IMR-90 (cell line): ENCODE data around the gene TPSG1. TPM values are rescaled to one million over a fixed set of nuclear protein-coding genes. Genes with fewer than 3 reads are reported as not detected.

Experiments
- ATAC-seq: fragments of 200-7000 bp; cut with Tn5 transposase; 2 replicates; pipeline ENCODE4 v1.9.1; 2020; ENCODE audit warnings: low read depth, mild to moderate bottlenecking, moderate library complexity
- BruUV-seq: library from RNA; stranded (reverse); fragments of 400-500 nt; replicated peaks from 2 replicates; lab custom pipeline; 2021; lab: Mats Ljungman, UMichigan
- CTCF ChIA-PET: fragments of 300-600 bp; formaldehyde crosslinking; extraction: SDS; loops from one replicate; lab custom pipeline; 2021; ENCODE audit warnings: antibody characterized with exemption; lab: Yijun Ruan, JAX
- POLR2A ChIA-PET: fragments of 300-600 bp; sonication (Branson Sonifier 250); formaldehyde crosslinking; loops from one replicate; lab custom pipeline; 2022; ENCODE audit warnings: antibody characterized with exemption; ENCODE audit not compliant: unreplicated experiment; lab: Charles Lee
- DNase-seq: peaks from one replicate; pipeline ENCODE4 v3.0.0; 2013
- H2AFZ ChIP-seq: replicated peaks from 2 replicates; pipeline ENCODE3; 2013; ENCODE audit warnings: low read length, mild to moderate bottlenecking; ENCODE audit not compliant: poor library complexity
- H2AK5ac ChIP-seq: 2 replicates; pipeline ENCODE4 v1.6.1; 2013; ENCODE audit warnings: low read depth, low read length, inconsistent platforms
- H2AK9ac ChIP-seq: replicated peaks from 2 replicates; pipeline ENCODE3; 2013; ENCODE audit warnings: mild to moderate bottlenecking, low read depth, low read length, moderate library complexity; ENCODE audit not compliant: poor library complexity
- H2BK120ac ChIP-seq: 2 replicates; pipeline ENCODE4 v1.6.1; 2013; ENCODE audit warnings: low read depth, low read length, inconsistent platforms
- H2BK15ac ChIP-seq: 3 replicates; pipeline ENCODE4 v1.6.1; 2013; ENCODE audit warnings: low read depth, low read length, inconsistent platforms
- H2BK20ac ChIP-seq: 2 replicates; pipeline ENCODE4 v1.6.1; 2013; ENCODE audit warnings: low read depth, mild to moderate bottlenecking, inconsistent platforms, low read length, moderate library complexity
- H2BK5ac ChIP-seq: 2 replicates; pipeline ENCODE4 v1.6.1; 2013; ENCODE audit warnings: mild to moderate bottlenecking, low read depth, low read length, inconsistent platforms; ENCODE audit not compliant: poor library complexity, severe bottlenecking
- H3K14ac ChIP-seq: replicated peaks from 2 replicates; pipeline ENCODE4 v1.6.1; 2013; ENCODE audit warnings: low read depth, low read length, inconsistent platforms
- H3K18ac ChIP-seq: 2 replicates; pipeline ENCODE4 v1.6.1; 2013; ENCODE audit warnings: low read depth, low read length, control low read depth
- H3K23ac ChIP-seq: 2 replicates; pipeline ENCODE4 v1.6.1; 2013; ENCODE audit warnings: low read depth, low read length, inconsistent platforms
- H3K27ac ChIP-seq: 2 replicates; pipeline ENCODE4 v1.5.1; 2013; ENCODE audit warnings: mild to moderate bottlenecking, control low read depth, low read length; ENCODE audit not compliant: insufficient read depth
- H3K27me3 ChIP-seq: 2 replicates; pipeline ENCODE4 v1.6.1; 2013; ENCODE audit warnings: low read length; ENCODE audit not compliant: control insufficient read depth, insufficient read depth
- H3K36me3 ChIP-seq: 2 replicates; pipeline ENCODE4 v1.6.1; 2013; ENCODE audit warnings: low read length, mixed read lengths; ENCODE audit not compliant: control insufficient read depth, insufficient read depth
- H3K4ac ChIP-seq: 2 replicates; pipeline ENCODE4 v1.6.1; 2013; ENCODE audit warnings: low read depth, low read length, inconsistent platforms
- H3K4me1 ChIP-seq: 2 replicates; pipeline ENCODE4 v1.6.1; 2013; ENCODE audit warnings: low read length, mixed read lengths; ENCODE audit not compliant: control insufficient read depth, insufficient read depth
- H3K4me2 ChIP-seq: 2 replicates; pipeline ENCODE4 v1.6.1; 2013; ENCODE audit warnings: low read depth, mild to moderate bottlenecking, control low read depth, low read length, moderate library complexity
- H3K4me3 ChIP-seq: 2 replicates; pipeline ENCODE4 v1.5.1; 2013; ENCODE audit warnings: low read depth, mild to moderate bottlenecking, control low read depth, low read length, moderate library complexity; ENCODE audit not compliant: insufficient read depth
- H3K56ac ChIP-seq: 2 replicates; pipeline ENCODE4 v1.6.1; 2013; ENCODE audit warnings: low read length, inconsistent platforms; ENCODE audit not compliant: insufficient read depth; ENCODE audit errors: extremely low read depth
- H3K79me1 ChIP-seq, 2 experiments: 2 replicates each; pipeline ENCODE4 v1.6.1; 2013; ENCODE audit warnings: low read length in 2 of 2, inconsistent platforms in 1 of 2, low read depth in 1 of 2
- H3K9ac ChIP-seq: 2 replicates; pipeline ENCODE4 v1.6.1; 2013; ENCODE audit warnings: low read depth, low read length, control low read depth
- H3K9me1 ChIP-seq: 2 replicates; pipeline ENCODE4 v1.6.1; 2013; ENCODE audit warnings: low read length, inconsistent platforms; ENCODE audit not compliant: insufficient read depth
- H3K9me3 ChIP-seq: 2 replicates; pipeline ENCODE4 v1.6.1; 2013; ENCODE audit warnings: low read length; ENCODE audit not compliant: control insufficient read depth, insufficient read depth
- H4K20me1 ChIP-seq: 2 replicates; pipeline ENCODE4 v1.6.1; 2013; ENCODE audit warnings: low read length, inconsistent platforms; ENCODE audit not compliant: insufficient read depth
- H4K5ac ChIP-seq: 2 replicates; pipeline ENCODE4 v1.6.1; 2013; ENCODE audit warnings: mild to moderate bottlenecking, low read depth, low read length, control low read depth
- H4K8ac ChIP-seq, 2 experiments: 2 replicates each; pipeline ENCODE4 v1.6.1; 2013; ENCODE audit warnings: low read depth in 2 of 2, low read length in 2 of 2, control low read depth in 1 of 2, inconsistent platforms in 1 of 2
- H4K91ac ChIP-seq: 2 replicates; pipeline ENCODE4 v1.6.1; 2013; ENCODE audit warnings: low read depth, low read length, inconsistent platforms; ENCODE audit not compliant: insufficient read depth
- BHLHE40 ChIP-seq: fragments of 150-350 bp; IDR thresholded peaks from 2 replicates; pipeline ENCODE4 v1.6.1; 2016; ENCODE audit warnings: mild to moderate bottlenecking, low read depth, low read length
- CEBPB ChIP-seq: IDR thresholded peaks from 2 replicates; pipeline ENCODE4 v1.6.1; 2012; ENCODE audit warnings: low read depth, low read length, improper control_type of control experiment
- CHD1 ChIP-seq: IDR thresholded peaks from 2 replicates; pipeline ENCODE4 v1.6.1; 2012; ENCODE audit warnings: low read depth, low read length, improper control_type of control experiment
- CTCF ChIP-seq: conservative IDR thresholded peaks from 2 replicates; pipeline ENCODE4 v1.5.1; 2012; ENCODE audit warnings: mild to moderate bottlenecking, low read depth, low read length, improper control_type of control experiment
- FOS ChIP-seq: fragments of 150-350 bp; IDR thresholded peaks from 2 replicates; pipeline ENCODE4 v1.6.1; 2016; ENCODE audit warnings: low read depth, low read length
- MAFK ChIP-seq: IDR thresholded peaks from 2 replicates; pipeline ENCODE4 v1.6.1; 2012; ENCODE audit warnings: low read depth, low read length, improper control_type of control experiment
- MAZ ChIP-seq: IDR thresholded peaks from 2 replicates; pipeline ENCODE4 v1.6.1; 2012; ENCODE audit warnings: low read depth, mild to moderate bottlenecking, low read length, improper control_type of control experiment, moderate library complexity, borderline replicate concordance
- MXI1 ChIP-seq: IDR thresholded peaks from 2 replicates; pipeline ENCODE4 v1.6.1; 2012; ENCODE audit warnings: low read depth, mild to moderate bottlenecking, low read length, moderate library complexity, borderline replicate concordance
- NFE2L2 ChIP-seq: fragments of 150-350 bp; IDR thresholded peaks from 2 replicates; pipeline ENCODE4 v1.6.1; 2016; ENCODE audit warnings: low read depth, mild to moderate bottlenecking, low read length
- POLR2A ChIP-seq: IDR thresholded peaks from 2 replicates; pipeline ENCODE4 v1.6.1; 2012; ENCODE audit warnings: mild to moderate bottlenecking, low read depth, low read length
- RAD21 ChIP-seq: IDR thresholded peaks from 2 replicates; pipeline ENCODE4 v1.6.1; 2012; ENCODE audit warnings: low read length, improper control_type of control experiment
- RCOR1 ChIP-seq: IDR thresholded peaks from 2 replicates; pipeline ENCODE4 v1.6.1; 2012; ENCODE audit warnings: mild to moderate bottlenecking, low read length, improper control_type of control experiment; ENCODE audit not compliant: insufficient replicate concordance
- RFX5 ChIP-seq: IDR thresholded peaks from 2 replicates; pipeline ENCODE4 v1.8.0; 2012; ENCODE audit warnings: low read depth, mild to moderate bottlenecking, low read length, moderate library complexity
- SMC3 ChIP-seq: fragments of 150-350 bp; IDR thresholded peaks from 2 replicates; pipeline ENCODE4 v1.6.1; 2016; ENCODE audit warnings: low read depth, mild to moderate bottlenecking, antibody characterized with exemption, low read length, moderate library complexity
- WGBS, 2 experiments: methylation state at CpG; one replicate each; pipeline versions ENCODE4 v1.1.5 to v1.1.7; 2013; ENCODE audit warnings: missing lambda C conversion rate in 2 of 2; ENCODE audit not compliant: insufficient read length in 1 of 2; ENCODE audit errors: extremely low coverage in 2 of 2; 5-methylcytosine and 5-hydroxymethylcytosine counted together
- dilution Hi-C: fragments of 300-500 bp; cut with HindIII; formaldehyde crosslinking; loops from one replicate; pipeline ENCODE4 v1.14.3; 2018; ENCODE audit warnings: low sequenced_read_pairs; ENCODE audit not compliant: unreplicated experiment
- in situ Hi-C: fragments of 300-500 bp; cut with MboI; formaldehyde crosslinking; loops from 3 replicates; pipeline ENCODE4 v1.14.3; 2019; ENCODE audit warnings: low sequenced_read_pairs, inconsistent platforms, mixed read lengths
- intact Hi-C: fragments of 100-400 bp; cut with micrococcal nuclease; formaldehyde crosslinking; loops from 2 replicates; pipeline ENCODE4 v1.10.0; 2022
- polyA plus RNA-seq, 3 experiments: library from polyadenylated mRNA; depleted of rRNA; stranded (reverse); fragments of >200 nt; gene quantifications; 2 replicates each; pipeline ENCODE4 v1.2.3, GENCODE V29; 2012; ENCODE audit warnings: low replicate concordance in 1 of 3
- total RNA-seq: library from RNA; depleted of rRNA; stranded (reverse); fragments of >200 nt; gene quantifications from 2 replicates; pipeline ENCODE4 v1.2.3, GENCODE V29; 2012
- TF ChIP-seq, protein P1 (sequence below): fragments of 150-350 bp; IDR thresholded peaks from 2 replicates; pipeline ENCODE4 v1.6.1; 2017; ENCODE audit warnings: mild to moderate bottlenecking, antibody characterized with exemption, low read length, low read depth
- TF ChIP-seq, protein P2 (sequence below): fragments of 150-350 bp; IDR thresholded peaks from 2 replicates; pipeline ENCODE4 v1.6.1; 2016; ENCODE audit warnings: low read depth, mild to moderate bottlenecking, low read length, moderate library complexity, borderline replicate concordance

Gene TPSG1
- total and polyA plus RNA-seq, 2 of the 4 experiments (the other 2 are of a cell fraction): not detected

DNA sequence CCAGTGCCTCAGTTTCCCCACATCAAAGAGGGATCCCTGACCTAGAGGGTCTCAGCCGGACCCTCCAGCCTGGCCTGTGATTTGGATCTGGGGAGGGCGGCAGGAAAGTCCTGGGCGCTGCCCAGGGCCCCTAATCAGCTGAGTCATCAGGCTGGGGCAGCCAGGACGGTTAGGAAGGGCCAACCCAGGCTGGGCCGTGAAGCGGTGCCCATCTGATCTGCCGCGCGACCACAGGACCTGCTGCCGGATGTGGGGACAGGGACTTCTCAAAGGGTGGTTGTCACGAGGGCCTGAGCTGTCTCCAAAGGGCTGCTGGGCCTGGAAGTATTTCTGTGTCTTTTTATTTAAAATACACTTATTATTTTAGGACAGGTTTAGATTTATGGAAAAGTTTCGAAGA lies 19.8 kb upstream of the TPSG1 start:
- Histone ChIP-seq H2AK9ac (no peak overlapping the region), H4K91ac (no peak overlapping the region), H3K27ac (no peak overlapping the region), H2AK5ac (no peak overlapping the region), H3K27me3 (peaks cover 18% of the 10 kb centered on the region), H3K4me2 (no peak overlapping the region), H2AFZ (no peak overlapping the region), H2BK5ac (no peak overlapping the region), H3K14ac (no peak overlapping the region), H3K4me1 (no peaks in the 10 kb centered on the region), H4K5ac (no peak overlapping the region), H3K4me3 (no peak overlapping the region), H2BK120ac (no peak overlapping the region), H3K9me1 (no peaks in the 10 kb centered on the region), H3K56ac (no peak overlapping the region), H3K9me3 (no peaks in the 10 kb centered on the region), H3K23ac (no peak overlapping the region), H3K79me1 (no peaks in the 10 kb centered on the region), H3K36me3 (no peaks in the 10 kb centered on the region), H3K18ac (no peak overlapping the region), H4K20me1 (no peaks in the 10 kb centered on the region), H2BK15ac (no peak overlapping the region), H3K4ac (no peak overlapping the region), H2BK20ac (no peak overlapping the region), H3K9ac (no peak overlapping the region), H4K8ac (no peak overlapping the region)
- POLR2A ChIA-PET: no interaction called here
- WGBS, 2 experiments: 90% methylated on average over 3 of the region's 12 CpGs; no CpG with 5 or more reads in 1 of the 2 experiments
- DNase-seq (no peak), ATAC-seq (no peak)
- intact Hi-C loops: no loop called here
- CTCF ChIA-PET: no interaction called here
- dilution Hi-C loops: no loop called here
- TF ChIP-seq CTCF (no peak), CEBPB (no peak), POLR2A (no peak), MXI1 (no peak), SMC3 (no peak), RAD21 (no peak), MAFK (no peak), FOS (no peak), RFX5 (no peak), NFE2L2 (no peak), RCOR1 (no peak), CHD1 (no peak), MAZ (no peak), BHLHE40 (no peak)
- TF ChIP-seq, protein P1, sequence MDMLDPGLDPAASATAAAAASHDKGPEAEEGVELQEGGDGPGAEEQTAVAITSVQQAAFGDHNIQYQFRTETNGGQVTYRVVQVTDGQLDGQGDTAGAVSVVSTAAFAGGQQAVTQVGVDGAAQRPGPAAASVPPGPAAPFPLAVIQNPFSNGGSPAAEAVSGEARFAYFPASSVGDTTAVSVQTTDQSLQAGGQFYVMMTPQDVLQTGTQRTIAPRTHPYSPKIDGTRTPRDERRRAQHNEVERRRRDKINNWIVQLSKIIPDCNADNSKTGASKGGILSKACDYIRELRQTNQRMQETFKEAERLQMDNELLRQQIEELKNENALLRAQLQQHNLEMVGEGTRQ: no peak
- TF ChIP-seq, protein P2, sequence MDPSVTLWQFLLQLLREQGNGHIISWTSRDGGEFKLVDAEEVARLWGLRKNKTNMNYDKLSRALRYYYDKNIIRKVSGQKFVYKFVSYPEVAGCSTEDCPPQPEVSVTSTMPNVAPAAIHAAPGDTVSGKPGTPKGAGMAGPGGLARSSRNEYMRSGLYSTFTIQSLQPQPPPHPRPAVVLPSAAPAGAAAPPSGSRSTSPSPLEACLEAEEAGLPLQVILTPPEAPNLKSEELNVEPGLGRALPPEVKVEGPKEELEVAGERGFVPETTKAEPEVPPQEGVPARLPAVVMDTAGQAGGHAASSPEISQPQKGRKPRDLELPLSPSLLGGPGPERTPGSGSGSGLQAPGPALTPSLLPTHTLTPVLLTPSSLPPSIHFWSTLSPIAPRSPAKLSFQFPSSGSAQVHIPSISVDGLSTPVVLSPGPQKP: no peak
- in situ Hi-C loops: no loop called here
- no TSS peak for BruUV-seq
